Small intestine (tissue), 7 donors: ENCODE results near the gene DDX51. TPM values are rescaled to one million over a fixed set of nuclear protein-coding genes. Genes with fewer than 3 reads are reported as not detected.

Experiments used
- DNase-seq, 2 donors: peaks; one replicate each; pipeline versions ENCODE4 v3.0.0 to v3.0.0-alpha.2; 2013
- FAIRE-seq: peaks from 2 replicates; lab custom pipeline; 2012; peaks lifted over from hg19 to GRCh38; lab: Jason Lieb, UNC
- H3K27ac ChIP-seq, 3 donors: one replicate each; pipeline ENCODE4 v1.5.1; 2013; ENCODE audit warnings: low read length in 2 of 3, mild to moderate bottlenecking in 2 of 3, control low read depth in 1 of 3, inconsistent platforms in 1 of 3, low read depth in 1 of 3, moderate library complexity in 1 of 3
- H3K27me3 ChIP-seq, 3 donors: one replicate each; pipeline ENCODE4 v1.6.1; 2013; ENCODE audit warnings: low read length in 3 of 3, inconsistent platforms in 1 of 3; ENCODE audit not compliant: control insufficient read depth in 3 of 3, insufficient read depth in 3 of 3
- H3K36me3 ChIP-seq, 3 donors: one replicate each; pipeline ENCODE4 v1.6.1; 2013; ENCODE audit warnings: low read length in 3 of 3, inconsistent platforms in 1 of 3, low read depth in 1 of 3, mild to moderate bottlenecking in 1 of 3, moderate library complexity in 1 of 3; ENCODE audit not compliant: control insufficient read depth in 3 of 3, insufficient read depth in 2 of 3
- H3K4me1 ChIP-seq, 3 donors: one replicate each; pipeline ENCODE4 v1.6.1; 2013; ENCODE audit warnings: low read length in 2 of 3, inconsistent platforms in 1 of 3, low read depth in 1 of 3, mild to moderate bottlenecking in 1 of 3, moderate library complexity in 1 of 3; ENCODE audit not compliant: control insufficient read depth in 3 of 3, insufficient read depth in 2 of 3
- H3K4me3 ChIP-seq, 3 donors: one replicate each; pipeline ENCODE4 v1.5.1; 2013; ENCODE audit warnings: low read length in 3 of 3, control low read depth in 1 of 3, inconsistent platforms in 1 of 3, low read depth in 1 of 3, mild to moderate bottlenecking in 1 of 3, moderate library complexity in 1 of 3
- H3K9me3 ChIP-seq, 2 donors: one replicate each; pipeline ENCODE4 v1.6.1; 2013; ENCODE audit warnings: low read depth in 1 of 2, low read length in 1 of 2; ENCODE audit not compliant: control insufficient read depth in 2 of 2, insufficient read depth in 1 of 2
- WGBS, 3 donors: extraction: QIAGEN DNeasy Blood & Tissue Kit; methylation state at CpG; one replicate each; pipeline ENCODE4 v1.1.7; 2013; 5-methylcytosine and 5-hydroxymethylcytosine counted together
- polyA plus RNA-seq, 4 donors: library from polyadenylated mRNA; stranded (reverse) in 3 of 4; unstranded in 1 of 4; fragments of 200-250 nt in 3 of 4; fragments of 120-200 nt in 1 of 4; gene quantifications; one replicate each; pipeline versions ENCODE4 v1.2.1 to v1.2.3, GENCODE V29; 2013
- donor health status: healthy with polysubstance abuse.
- donor health status: control.
- donor health status: control.
- donor health status: Bipolar disorder and iron deficiency.
- donor health status: healthy.

The DDX51 gene
- polyA plus RNA-seq, 4 donors = 5.1 to 17.3 (median 11.3) TPM

GRCh38 chr12:132181570-132182200, 37.6 kb upstream of the DDX51 start:
- H3K27ac ChIP-seq = no peak overlapping the region
- H3K36me3 ChIP-seq = no peaks in the 10 kb centered on the region
- FAIRE-seq (no peak), DNase-seq (no peak)
- 81 to 88% (median 82%) methylated on average over 26 to 31 of the region's 33 CpGs for WGBS, 3 donors
- H3K9me3 ChIP-seq = peaks cover 0 to 4% of the 10 kb centered on the region in 2 donors
- no peaks in the 10 kb centered on the region for H3K4me1 ChIP-seq
- H3K27me3 ChIP-seq = peaks cover 0 to 35% (median 2%) of the 10 kb centered on the region in 3 donors
- no peak overlapping the region for H3K4me3 ChIP-seq

DNA sequence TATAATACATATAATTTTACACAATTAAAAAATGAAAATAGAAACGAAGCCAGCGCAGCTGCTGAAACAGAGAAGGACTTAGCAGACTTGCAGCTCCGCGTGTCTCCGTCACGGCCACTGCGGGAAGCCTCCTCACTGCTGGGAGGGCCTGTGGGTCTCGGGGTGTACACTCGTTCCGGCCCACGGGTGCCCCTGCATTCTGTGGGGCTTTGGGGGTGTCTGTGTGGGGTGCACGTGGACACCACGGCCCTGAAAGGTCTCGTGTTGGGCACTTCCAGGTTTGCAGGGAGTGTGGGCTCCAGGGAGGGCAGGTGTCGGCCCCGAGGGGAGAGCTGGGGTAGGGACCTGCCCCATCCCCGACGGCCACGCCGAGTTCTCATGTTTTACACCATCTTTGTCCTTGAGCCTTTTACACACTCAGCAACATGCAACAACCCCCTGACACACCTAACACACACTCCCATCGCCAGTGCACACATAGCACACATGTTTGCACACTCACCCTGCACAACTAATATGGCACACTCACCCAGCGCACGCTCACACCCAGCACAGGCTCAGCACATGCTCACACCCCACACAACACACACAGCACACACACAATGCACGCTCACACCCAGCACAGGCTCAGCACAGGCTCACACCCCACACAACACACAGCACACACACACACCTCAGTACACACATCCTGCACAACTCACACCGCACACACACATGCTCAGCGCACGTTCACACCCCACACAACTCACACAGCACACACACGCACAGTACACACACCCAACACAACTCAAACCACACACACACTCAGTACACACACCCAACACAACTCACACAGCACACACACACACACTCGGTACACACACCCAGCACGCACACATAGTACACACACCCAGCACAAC, 36.8 kb upstream of the DDX51 start:
- H3K27me3 ChIP-seq = peaks cover 0 to 30% (median 4%) of the 10 kb centered on the region in 3 donors
- FAIRE-seq (no peak), DNase-seq (no peak)

DNA sequence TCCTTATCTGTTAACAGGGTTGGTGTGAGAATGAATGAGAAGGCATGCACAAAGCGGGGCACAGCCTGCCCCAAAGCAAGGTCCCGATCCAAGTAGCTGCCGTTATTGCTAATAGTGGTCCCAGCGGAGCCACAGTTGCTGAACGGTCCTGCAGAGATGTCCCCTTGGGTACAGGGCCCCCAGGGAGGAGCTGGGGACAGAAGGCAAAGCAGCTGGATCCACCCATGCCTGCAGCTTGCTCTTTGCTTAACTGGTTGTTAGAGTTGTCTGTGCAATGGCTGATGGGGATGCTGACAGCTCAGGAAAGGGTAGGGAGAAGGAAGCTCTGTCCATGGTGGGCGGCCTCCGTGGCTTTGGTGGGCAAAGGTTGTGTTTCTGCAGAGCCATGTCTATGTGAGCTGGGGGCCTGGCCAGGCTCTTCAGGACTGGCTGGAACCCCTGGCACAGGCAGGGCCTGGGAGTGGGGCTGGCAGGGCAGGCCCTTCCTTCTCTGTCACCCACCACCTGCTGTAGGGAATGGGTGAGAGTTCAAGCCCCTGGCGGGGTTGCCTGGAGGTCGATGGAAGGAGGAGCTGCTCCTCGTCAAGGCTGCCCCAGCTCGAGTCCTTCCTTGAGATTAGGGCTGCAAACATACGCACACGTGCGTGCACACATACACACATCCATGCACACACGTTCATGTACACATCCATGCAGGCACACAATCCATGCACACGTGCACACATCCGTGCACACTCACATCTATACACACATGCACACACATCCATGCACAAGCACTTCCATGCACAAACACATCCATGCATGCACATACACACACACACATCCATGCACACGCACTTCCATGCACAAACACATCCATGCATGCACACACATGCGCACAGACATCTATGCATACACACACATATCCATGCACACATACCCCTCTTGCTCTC, 35.6 kb upstream of the DDX51 start:
- no peak for FAIRE-seq
- Histone ChIP-seq H3K36me3 (no peaks in the 10 kb centered on the region), H3K27ac (no peak overlapping the region), H3K4me1 (no peaks in the 10 kb centered on the region), H3K4me3 (no peak overlapping the region), H3K9me3 (peaks cover 0 to 2% of the 10 kb centered on the region in 2 donors), H3K27me3 (peaks cover 0 to 23% (median 4%) of the 10 kb centered on the region in 3 donors)
- WGBS, 3 donors = 78 to 83% (median 80%) methylated on average over 19 of the region's 19 CpGs
- no peak for DNase-seq

More for the DNA sequence above, 36.8 kb upstream of the DDX51 start:
- H3K27ac ChIP-seq = no peak overlapping the region
- H3K9me3 ChIP-seq = peaks cover 0 to 3% of the 10 kb centered on the region in 2 donors
- 83 to 86% (median 83%) methylated on average over 28 to 30 of the region's 30 CpGs for WGBS, 3 donors
- no peak overlapping the region for H3K4me3 ChIP-seq
- no peaks in the 10 kb centered on the region for H3K36me3 ChIP-seq
- H3K4me1 ChIP-seq = no peaks in the 10 kb centered on the region

DNA sequence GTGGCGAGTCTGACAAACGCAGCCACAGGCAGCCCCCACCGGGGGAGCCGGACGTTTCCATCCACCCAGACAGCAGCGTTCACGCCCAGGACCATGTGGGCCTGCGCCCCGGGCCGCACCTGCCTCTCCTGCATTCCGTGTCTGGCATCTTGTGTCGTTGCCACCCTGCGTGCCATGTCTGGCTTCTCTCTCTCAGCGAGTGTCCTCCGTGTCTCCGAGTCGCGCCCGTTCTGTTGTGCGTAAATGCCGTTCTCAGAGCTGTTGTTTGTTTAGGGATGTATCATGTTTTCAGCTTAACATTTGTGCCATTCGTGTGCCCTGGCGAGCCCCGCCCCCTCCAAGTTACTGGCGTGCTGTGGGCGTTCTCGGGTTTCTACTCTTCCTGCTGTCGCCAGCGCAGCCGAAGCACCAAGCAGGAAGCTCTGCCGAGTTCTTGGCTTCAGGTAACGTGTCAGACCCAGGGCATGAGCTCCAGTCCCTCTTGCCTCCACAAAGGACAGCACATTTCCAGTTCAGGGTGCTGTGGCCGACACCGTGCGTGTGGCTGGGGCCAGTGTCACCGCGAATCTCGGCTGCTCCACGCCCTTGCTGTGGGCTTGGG, 34.8 kb upstream of the DDX51 start:
- H3K36me3 ChIP-seq = no peaks in the 10 kb centered on the region
- H3K4me3 ChIP-seq = no peak overlapping the region
- peaks cover 0 to 2% of the 10 kb centered on the region in 2 donors for H3K9me3 ChIP-seq
- H3K27me3 ChIP-seq = peaks cover 0 to 21% (median 4%) of the 10 kb centered on the region in 3 donors
- H3K27ac ChIP-seq = no peak overlapping the region
- DNase-seq = no peak
- WGBS, 3 donors = 57 to 60% (median 58%) methylated on average over 39 of the region's 39 CpGs
- H3K4me1 ChIP-seq = no peaks in the 10 kb centered on the region
- no peak for FAIRE-seq

GRCh38 chr12:132178316-132178715, 34.2 kb upstream of the DDX51 start:
- H3K9me3 ChIP-seq = peaks cover 0 to 2% of the 10 kb centered on the region in 2 donors
- no peak overlapping the region for H3K4me3 ChIP-seq
- H3K27me3 ChIP-seq = peaks cover 0 to 20% (median 4%) of the 10 kb centered on the region in 3 donors
- H3K4me1 ChIP-seq = no peaks in the 10 kb centered on the region
- FAIRE-seq (no peak), DNase-seq (no peak)
- H3K27ac ChIP-seq = no peak overlapping the region
- no peaks in the 10 kb centered on the region for H3K36me3 ChIP-seq
- 22 to 37% (median 33%) methylated on average over 7 to 8 of the region's 8 CpGs for WGBS, 3 donors

DNA sequence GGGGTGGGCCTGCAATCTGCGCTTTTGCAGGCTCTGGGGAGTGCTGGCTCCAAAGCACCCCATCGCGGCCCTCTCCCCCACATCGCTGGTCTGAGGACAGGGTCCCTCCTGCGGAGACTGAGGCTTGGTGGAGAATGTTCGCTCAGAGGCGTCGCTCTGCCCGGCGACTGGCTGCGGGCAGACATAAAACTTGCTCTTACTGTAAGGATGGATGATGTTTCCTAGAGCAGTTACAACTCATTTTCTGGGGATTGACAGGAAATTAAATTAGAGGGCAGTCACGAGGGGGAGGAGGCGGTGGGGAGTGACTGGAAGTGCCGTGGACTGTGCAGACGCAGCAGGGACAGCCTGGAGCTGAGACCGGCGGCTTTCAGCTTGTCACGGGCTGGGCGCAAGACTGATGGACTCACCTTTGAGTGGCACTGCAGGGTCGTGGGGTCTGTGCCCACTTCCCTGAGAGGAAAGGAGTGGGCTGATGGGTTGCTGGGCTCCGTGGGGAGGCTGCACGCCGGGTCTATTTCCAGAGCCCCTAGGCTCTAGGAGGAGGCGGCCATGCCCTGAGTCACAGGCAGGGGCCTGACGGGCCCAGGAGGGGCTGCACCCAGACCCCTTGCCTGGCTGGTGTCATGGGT, 32.9 kb upstream of the DDX51 start:
- no peak for FAIRE-seq
- Histone ChIP-seq H3K27ac (no peak overlapping the region), H3K4me3 (no peak overlapping the region), H3K9me3 (no peaks in the 10 kb centered on the region), H3K4me1 (no peaks in the 10 kb centered on the region), H3K36me3 (no peaks in the 10 kb centered on the region), H3K27me3 (peaks cover 0 to 16% (median 4%) of the 10 kb centered on the region in 3 donors)
- WGBS, 3 donors = 80 to 83% (median 81%) methylated on average over 22 to 25 of the region's 25 CpGs
- no peak for DNase-seq

DNA sequence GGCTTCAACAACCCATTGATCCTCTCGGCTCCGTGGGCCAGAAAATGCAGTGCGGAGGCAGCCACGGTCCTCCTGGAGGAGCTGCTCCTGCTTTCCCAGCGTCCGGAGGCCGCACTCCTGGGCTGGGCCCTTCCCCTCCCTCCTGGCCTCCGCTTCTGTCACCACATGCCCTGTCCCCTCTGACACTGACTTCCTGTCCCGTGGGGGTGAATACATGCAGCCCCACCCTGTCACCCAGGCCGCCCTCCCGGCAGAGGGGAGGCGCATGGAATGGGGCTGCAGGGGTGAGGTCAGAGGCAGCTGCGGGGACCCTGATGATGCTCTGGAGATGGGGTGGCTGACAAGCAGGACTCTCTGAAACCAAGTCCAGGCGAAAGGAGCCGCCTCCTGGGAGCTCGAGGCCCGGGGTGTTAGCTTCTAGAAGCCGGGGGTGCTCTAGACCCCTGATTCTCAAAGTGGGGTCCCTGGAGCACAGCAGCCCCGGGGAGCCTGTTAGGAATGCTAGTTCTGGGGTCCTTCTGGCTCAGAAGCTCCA, 32.3 kb upstream of the DDX51 start:
- FAIRE-seq = no peak
- 71 to 73% (median 71%) methylated on average over 16 to 19 of the region's 19 CpGs for WGBS, 3 donors
- no peaks in the 10 kb centered on the region for H3K9me3 ChIP-seq
- DNase-seq = no peak
- H3K4me3 ChIP-seq = no peak overlapping the region
- no peaks in the 10 kb centered on the region for H3K36me3 ChIP-seq
- H3K27me3 ChIP-seq = peaks cover 0 to 16% (median 4%) of the 10 kb centered on the region in 3 donors
- no peaks in the 10 kb centered on the region for H3K4me1 ChIP-seq
- H3K27ac ChIP-seq = no peak overlapping the region
